HG02885 (cell line): ENCODE measurements around the gene FERMT1.
"Not testable (repeated sequence)": the region's sequence is repeated elsewhere in the genome, so short reads cannot be mapped to it uniquely, and the experiment has no call there.

Experiments used
- ATAC-seq: cut with Tn5 transposase; IDR thresholded peaks from one replicate; pipeline ENCODE4 v1.9.1; 2021; ENCODE audit warnings: mild to moderate bottlenecking; ENCODE audit not compliant: unreplicated experiment, poor library complexity

The FERMT1 gene

GRCh38 chr20:6044115-6044514, 78.7 kb downstream of the FERMT1 start:
- no peak for ATAC-seq

GRCh38 chr20:6041808-6042265, 81.0 kb downstream of the FERMT1 start:
- ATAC-seq: no peak

DNA sequence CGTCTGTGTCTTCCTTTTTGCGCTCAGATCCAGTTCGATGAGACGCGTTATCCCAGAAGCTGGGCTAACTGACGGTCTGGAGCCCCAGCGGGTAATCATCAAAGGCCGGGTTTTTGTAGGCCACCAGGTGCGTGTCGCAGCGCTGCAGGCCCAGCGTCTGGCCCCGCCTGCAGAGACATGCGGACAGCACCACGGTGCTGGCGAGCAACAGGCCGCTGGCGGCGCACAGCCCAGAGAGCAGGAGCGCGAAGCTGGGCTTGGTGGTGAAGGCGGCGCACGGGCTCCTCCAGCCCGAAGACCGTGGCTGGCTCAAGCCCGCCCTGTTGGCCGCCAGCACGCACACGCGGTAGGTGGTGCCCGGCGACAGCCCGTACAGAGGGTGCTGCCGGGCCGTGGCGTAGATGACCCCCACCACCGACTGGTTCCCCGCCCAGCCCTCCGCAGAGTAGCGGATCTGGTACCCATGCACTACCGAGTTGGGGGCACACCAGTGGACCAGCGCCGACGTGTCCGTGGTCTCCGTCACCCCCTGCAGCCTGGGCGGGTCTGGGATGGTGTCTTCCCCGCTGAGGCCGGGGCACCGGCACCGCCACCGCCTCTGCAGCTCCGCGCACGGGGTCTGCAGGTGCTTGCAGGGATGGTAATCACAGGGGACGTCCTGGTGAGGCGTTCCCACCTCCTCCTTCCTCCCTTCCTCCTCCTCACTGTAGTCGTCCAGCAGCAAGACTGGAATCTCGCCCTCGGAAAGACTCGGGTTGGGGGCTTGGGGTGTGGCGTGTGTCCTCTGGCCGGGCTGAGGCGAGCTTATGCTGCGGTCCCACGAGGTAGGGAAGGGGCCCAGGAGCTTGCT, 81.6 kb downstream of the FERMT1 start:
- no peak for ATAC-seq

DNA sequence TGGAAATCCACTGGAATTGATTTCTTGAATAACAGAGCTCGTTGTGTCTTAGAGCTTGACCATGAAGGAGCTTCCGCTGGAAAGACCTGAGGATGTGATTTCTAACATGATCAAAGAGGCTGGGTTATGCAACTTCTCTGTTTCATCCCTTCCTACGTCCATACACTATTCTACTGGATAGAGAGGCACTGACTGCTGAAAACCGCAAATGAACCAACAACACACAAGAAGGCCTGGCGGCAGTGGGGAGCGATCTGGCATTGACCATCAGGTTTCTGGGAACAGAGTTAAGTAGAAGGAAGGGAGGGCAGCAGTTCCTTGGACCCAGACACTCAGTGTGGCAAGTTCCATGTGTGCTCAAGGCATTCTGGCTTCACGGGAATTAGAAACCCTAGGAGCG, 82.3 kb downstream of the FERMT1 start:
- ATAC-seq: no peak

GRCh38 chr20:6039766-6040165, 83.1 kb downstream of the FERMT1 start:
- ATAC-seq: no peak

- ATAC-seq: no peak
Measured at GRCh38 chr20:6038256-6038655, 84.6 kb downstream of the FERMT1 start.

DNA sequence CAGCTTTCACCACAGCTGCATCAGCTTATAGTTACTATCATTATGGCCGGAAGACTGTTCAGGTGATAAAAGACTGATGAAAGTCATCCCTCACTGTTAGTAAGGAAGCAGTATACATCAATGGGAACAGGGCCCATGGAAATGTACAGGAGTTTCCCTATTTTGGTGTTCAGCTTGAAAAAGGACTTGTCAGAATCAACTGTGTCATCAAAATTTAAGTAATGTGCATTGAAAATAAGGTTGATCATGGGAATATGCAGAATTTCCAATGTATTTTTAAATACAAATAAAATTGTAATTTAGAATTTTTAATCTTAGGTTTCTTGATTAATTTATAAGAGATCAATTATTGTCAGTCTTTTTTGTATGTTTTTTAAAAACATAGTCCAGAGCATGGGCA, 85.7 kb downstream of the FERMT1 start:
- ATAC-seq: no peak

DNA sequence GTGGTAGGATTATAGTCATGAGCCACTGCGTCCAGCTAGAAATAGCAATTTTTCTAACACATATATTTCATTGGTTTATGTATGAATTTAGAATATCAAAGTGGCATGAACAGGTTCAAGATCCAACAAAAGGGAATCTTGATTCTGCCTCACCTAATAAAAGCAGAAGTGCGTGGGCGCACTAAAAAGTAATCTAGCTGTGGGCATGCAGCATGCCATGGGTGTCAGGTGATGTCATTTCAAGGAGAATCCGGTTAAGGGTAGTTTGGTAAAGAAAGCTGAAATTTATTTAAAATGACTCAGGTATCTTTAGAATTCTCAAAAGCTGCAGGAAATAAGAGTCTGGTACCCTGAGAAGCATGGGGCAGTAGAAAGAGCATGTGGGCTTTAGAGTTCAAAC, 86.6 kb downstream of the FERMT1 start:
- ATAC-seq: no peak

GRCh38 chr20:6034134-6034969, 88.5 kb downstream of the FERMT1 start:
- ATAC-seq: no peak

GRCh38 chr20:6032907-6033306, 89.9 kb downstream of the FERMT1 start:
- ATAC-seq: not testable (repeated sequence)

GRCh38 chr20:6030453-6031080, 92.3 kb downstream of the FERMT1 start:
- ATAC-seq: no peak

DNA sequence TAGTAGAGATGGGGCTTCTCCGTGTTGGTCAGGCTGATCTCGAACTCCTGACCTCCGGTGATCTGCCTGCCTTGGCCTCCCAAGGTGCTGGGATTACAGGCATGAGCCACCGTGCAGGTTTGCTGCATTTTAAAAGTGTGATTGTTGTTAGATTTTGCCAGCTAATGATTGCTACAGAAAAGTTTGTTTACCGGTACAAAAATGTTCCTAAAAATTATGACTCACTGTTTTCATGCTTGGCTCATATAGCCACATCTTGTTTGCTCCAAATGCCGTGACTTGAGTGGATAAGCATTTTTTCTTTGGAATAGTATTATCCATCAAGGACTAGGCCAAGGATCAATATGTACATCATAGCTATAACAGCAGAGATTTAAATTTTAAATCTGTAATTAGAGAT, 93.3 kb downstream of the FERMT1 start:
- no peak for ATAC-seq

DNA sequence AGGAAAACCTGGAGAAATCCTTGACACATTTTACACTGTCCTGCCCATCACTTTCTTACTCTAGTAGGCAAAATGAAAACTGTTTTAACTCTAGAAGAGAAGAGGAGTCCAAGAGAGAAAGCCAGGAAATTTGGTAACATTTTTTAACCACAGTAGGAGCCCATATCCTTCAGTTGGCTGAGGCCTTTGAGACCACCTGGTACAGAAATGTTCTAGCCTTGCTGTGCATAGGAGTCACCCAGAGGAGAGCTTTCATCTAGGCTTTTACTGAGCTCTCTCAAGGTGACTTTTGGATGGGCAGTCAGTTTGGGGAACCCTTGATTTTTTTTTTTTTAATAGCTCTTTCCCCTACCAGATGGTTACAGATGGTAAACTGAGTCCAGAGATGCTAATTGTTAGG, 94.0 kb downstream of the FERMT1 start:
- no peak for ATAC-seq

DNA sequence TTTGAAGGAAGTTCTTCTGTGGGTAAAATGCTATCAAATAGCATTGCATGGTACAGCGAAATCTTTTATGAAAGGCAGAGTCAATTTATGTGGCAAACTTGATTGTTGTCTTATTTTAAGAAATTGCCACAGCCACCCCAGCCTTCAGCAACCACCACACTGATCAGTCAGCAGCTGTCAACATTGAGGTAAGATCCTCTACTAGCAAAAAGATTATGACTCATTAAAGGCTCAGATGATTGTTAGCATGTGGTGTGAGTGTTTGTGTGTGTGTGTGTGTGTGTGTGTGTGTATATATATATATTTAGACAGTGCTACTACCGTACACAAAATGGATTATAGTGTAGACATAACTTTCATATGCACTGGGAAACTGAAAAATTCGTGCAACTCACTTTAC, 96.8 kb downstream of the FERMT1 start:
- no peak for ATAC-seq
